C1 segment of cervical spinal cord (tissue), 14 donors: Measurements from ENCODE around the gene SYPL2.

Experiments used
- DNase-seq, 14 donors: peaks; one replicate each; lab custom pipeline; 2025; lab: John Stamatoyannopoulos, UW

The SYPL2 gene

DNA sequence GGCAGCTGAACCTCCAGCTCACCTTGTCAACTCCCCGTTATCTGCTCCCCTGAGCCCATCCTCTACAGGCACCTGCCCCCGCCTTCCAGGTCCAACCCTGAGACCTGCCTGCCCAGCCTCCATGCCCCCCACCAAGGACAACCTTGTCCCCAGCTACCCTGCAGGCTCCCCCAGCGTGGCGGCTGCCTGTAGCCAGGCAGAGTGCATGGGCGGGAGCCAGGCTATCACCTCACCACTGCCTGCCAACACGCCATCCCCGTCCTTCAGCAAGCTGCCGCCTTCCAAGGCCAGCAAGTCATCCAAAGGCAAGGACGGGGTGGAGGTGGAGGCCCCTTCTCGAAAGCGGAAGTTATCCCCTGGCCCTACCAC lies 24.6 kb downstream of the SYPL2 start:
- peak in 1 of 14 donors; percentile 53 for DNase-seq

DNA sequence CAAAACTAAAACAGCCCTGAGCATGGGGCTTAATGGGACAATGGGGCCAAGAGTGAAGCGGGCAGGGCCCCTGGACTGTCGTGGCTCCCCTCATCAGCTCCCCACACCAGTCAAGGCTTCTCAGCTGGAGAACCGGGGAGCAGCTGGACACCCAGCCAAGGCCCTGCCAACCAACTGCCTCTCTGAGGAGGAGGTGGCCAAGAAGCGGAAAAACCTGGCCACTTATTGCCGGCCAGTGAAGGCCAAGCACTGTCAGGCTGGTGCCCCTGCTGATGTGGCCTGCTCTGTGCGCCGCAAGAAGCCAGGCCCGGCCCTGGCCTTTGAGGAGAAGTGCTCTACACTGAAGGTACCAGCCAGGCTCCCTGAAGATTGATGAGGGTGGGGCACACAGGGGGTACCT lies 25.0 kb downstream of the SYPL2 start:
- DNase-seq: peak in 1 of 14 donors; percentile 49

DNA sequence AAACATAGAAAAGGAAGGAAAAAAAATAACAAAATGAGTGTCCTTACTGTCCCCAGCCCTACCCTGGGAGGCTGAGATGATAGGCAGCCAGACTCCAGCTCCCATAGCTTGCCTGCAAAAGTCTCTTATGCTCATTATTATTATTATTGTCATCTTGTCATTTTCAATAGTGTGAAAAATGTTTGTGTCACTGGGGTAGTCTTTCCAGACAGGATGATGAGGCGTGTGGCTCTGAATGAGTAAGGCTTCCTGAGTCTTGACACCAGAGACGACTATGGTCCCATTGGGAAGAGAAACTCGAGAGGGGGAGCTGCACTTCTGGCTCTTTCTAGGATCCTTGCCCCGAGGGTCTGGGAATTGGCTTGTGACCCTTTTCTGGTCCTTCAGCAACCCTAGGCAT lies 26.4 kb downstream of the SYPL2 start:
- DNase-seq: no peak

DNA sequence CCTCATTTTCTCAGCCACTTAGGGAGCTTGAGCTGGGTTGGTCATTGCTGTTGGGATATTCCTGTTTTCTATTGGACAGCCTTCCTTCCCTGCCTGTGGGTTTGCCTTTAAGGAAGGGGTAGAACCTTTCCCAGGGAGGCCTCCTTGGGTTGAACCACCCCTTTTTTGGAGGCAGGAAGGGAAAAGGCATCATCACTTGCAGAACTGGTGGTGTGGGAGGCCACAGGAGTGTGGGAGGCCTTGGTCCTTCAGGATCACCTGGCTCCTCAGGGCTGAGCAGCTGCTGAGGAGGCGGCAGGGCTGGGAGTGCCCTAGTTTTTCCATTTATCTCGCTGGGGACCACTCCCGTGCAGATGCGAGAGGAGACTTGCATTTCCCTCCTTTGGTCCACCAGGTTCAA lies 26.9 kb downstream of the SYPL2 start:
- peak in 1 of 14 donors; percentile 40 for DNase-seq

DNA sequence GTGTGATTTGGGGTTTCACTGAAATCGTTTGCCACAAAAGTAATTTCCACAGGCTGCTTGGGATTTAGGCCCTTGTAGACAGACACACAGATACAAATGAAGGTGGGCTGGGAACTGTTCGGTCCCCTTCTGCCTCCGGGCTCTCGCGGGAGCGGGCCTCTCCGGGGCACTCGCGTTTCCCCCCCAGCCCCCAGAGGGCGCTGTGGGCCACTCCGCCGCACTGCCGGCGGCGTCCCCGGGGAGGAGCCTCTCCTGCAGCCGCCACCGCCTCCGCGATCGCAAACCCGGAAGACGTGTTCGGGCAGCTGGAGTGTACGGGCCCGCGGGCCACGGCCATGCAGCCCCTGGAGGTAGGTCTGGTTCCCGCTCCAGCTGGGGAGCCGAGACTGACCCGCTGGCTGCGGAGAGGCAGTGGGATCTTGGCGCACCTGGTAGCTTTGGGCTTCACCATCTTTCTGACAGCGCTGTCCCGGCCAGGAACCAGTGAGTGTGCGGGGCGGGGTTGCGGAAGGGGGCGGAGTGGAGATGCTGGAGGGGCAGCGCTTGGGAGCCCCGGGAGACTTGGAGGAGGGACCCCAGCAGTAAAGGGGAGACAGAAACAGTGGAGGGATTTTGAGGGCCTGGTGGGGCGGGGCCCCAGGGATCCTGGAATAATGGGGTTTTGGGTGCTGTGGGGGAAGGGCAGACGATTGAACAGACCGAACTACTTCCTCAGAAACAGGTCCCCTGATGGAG lies 27.6 kb downstream of the SYPL2 start, which contains the start of gene CYB561D1:
Gene CYB561D1 (plus strand): TSS at position 290 of the 735 bp plus-strand sequence. CDS start 46 bp downstream, at position 336.
- peak; percentile 56 to 87 (median 75) for DNase-seq

DNA sequence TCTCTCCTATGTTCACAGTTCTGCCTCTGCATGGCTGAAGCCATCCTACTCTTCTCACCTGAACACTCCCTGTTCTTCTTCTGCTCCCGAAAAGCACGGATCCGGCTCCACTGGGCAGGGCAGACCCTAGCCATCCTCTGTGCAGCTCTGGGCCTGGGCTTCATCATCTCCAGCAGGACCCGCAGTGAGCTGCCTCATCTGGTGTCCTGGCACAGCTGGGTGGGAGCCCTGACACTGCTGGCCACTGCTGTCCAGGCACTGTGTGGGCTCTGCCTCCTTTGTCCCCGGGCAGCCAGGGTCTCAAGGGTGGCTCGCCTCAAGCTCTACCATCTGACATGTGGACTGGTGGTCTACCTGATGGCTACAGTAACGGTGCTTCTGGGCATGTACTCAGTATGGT lies 29.4 kb downstream of the SYPL2 start:
- no peak for DNase-seq

DNA sequence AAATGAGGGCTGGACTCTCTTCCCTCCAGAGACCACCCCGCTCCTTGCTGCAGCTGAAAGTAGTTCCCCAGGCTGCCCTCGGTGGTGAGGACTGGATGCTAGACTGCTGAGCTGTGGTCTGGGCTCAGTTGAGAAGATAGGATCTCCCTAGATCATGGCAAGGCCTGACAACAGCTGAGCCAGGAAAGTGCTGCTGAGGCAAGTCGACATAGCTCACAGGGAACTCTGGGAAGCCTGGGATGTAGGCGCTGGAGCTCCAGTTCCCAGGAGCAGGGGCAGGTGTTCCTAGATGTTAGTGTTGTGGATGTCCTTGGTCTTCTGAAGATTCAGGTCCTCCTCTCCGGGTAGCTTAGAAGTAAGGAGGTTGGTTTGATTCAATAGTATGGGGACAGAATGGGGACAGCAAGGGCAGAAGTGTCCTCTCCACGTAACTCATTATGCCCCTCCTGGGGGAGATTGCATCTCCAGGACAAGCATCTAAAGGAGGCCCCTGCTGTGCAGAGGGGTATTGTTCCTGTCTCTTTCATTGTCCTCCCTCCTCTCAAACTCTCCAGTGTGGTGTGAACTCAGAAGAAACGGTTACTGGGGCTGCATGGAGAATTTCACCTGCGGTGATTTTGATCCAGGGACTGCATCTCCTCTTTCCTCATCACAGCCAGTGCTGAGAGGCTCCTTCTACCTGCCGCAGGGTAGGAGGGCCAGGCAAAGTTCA lies 31.3 kb downstream of the SYPL2 start:
- DNase-seq: peak in 1 of 14 donors; percentile 21

DNA sequence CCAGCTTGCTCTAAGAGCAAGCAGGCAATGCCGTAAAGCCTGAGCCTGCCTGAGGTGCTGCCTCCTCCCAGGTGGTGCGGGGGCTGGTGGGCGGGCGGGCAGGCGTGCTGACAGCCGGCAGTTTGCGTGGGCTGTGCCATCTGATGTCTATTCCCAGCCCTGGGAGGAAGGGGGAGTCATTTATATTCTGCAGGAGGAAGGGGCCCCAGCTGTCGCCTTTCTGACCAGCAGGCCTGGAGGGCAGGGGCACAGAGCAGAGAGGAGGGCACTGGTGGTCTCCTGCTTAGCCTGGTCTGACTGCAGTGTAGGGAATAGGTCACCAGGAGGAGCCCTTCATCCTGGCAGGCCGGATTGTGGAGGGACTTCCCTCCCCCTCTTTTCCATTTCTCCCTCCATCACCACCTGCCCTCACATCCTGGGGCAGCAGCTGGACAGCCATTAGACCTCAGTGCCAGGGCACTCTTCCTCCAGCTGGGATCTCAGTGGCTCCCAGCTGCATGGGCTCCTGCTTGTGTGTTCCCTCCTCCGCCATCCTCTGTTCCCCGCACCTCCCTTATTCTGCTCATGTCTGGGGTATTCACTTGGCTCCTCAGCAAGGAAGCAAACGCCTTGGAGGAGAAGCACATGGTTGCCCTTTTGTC lies 31.9 kb downstream of the SYPL2 start:
- peak in 2 of 14 donors; percentile 25 to 80 for DNase-seq

DNA sequence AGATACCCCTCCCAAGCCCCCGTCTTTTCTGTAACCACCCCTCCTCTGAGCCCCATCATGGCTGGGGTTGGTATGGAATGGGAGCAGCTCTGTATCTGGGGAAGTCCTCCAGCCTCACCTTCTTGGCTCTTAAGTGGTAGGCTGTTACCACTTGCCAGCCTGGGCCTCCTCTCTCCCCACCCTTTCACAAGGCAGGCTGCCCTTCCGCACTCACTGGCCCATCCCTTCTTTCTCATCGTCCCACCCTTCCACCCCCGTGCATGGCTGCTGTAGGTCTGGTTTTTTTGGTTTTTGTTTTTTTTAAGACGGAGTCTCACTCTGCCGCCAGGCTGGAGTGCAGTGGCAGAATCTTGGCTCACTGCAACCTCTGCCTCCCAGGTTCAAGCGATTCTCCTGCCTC lies 32.7 kb downstream of the SYPL2 start:
- peak in 1 of 14 donors; percentile 11 for DNase-seq

DNA sequence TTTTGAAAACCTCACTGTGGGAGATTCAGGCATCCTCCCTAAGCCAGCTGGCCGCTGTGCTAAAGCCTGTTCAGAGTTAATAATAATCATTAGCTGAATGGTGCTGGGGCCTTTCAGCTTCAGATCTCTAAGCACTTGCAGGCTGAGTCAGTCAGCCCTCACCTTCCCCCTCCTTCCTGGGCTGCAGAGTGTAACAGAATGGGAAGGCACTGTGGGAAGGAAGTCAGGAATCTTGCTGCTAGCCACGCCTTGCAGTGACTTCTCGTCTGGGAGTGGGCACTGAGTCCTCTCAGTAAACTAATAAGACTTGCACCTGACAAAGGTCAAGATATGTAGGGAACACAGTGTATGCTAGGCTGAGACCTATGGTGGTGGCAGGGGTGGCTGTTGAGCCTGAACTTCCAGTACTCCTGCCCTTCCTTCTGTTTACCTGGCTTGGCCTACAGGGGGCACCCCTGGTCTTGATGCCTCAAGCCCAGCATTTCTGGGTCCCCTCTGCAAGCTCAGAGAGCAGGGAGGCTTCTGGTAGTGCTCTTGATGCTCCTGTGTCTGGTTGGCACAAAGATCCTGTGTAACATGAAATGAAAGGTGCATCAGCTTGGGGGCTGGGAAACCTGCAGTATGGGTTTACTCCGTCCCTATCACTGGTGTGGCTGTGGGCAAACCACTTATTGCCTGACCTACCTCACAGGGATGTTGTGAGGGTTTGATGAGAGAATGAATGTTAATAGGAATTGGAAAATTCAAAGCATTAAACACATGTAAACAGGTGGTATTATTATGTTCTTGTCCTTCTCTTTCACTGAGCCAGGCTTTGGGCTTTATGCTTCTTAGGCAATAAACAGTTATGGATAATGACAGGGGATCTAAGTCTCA lies 33.6 kb downstream of the SYPL2 start:
- DNase-seq: peak in 2 of 14 donors; percentile 25 to 50

DNA sequence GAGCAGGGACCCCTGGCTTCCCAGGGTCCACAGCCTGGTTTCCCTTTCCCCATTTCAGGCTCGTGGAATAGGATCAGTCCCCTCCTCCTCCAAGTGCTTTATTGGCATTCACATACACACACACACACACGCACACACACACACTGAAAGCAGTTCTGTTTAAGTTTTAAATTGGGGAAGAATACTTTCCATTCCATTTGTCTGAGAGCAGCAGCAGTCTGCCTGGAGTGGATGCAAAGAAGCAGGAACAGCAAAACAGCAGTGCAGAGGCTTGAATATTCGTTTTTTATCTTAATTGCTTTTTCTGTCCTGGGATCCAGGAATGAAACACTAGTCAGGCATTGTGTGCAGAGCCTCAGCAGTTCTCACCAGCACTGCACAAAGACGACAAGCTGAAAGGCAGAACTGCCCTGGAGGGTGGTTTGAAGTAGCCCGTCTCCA lies 34.6 kb downstream of the SYPL2 start:
- peak in 1 of 14 donors; percentile 31 for DNase-seq

DNA sequence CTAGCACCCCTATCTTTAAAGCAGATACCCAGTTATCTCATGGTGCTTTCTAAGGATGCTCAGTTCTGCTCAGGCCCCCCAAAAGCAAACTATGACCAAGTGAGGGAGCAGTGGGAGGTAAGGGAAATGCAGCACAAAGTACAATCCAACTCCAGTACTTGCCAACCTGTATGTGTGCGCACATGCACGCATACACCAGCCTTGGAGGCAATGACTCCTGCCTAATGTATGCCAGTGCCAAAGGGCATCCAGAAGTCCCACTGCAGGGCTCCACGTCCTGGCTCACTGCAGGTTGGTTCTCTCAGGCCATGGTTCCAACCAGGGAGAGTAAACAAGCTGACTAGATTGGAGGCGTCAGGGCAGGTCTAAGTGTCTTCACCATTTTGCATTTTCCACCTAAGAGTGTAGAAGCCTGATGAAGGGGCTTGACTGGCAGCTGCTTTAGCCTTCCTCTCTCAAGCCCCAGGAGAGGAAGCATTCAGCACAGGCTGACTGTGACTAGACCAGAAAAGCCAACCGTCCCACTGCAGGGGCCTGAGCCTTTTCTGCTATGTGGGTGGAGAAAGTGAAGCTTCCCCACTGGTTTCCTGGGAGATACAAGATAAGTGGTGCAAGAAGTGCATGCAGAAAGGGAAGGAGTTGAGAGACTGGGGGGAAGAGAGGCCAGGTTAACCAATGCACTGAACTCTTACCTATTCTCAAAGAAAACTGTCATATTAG lies 35.5 kb downstream of the SYPL2 start:
- no peak for DNase-seq

DNA sequence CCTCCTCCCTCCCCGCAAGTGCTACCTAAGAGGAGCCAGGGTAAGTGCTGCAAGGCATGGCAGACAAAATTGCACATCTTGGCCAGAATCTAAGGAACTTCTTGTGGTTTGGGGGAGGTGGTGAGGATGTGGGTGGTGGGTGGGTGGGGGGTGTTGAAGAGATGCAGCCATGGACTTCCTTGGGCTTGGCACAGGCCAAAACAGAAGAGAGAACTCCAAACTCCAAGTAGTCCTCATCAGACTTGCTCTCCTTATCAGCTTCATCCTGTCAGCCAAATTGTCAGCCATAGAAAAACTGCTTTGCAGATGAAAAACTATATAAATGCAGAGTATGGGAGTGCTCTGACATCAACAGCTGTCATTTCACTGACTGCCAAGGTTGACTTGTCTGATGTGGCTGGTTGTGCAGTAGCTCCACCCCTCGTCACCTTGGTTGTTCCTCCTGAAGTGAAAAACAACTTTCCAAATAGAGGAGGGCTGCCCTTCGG lies 36.1 kb downstream of the SYPL2 start:
- DNase-seq: no peak

DNA sequence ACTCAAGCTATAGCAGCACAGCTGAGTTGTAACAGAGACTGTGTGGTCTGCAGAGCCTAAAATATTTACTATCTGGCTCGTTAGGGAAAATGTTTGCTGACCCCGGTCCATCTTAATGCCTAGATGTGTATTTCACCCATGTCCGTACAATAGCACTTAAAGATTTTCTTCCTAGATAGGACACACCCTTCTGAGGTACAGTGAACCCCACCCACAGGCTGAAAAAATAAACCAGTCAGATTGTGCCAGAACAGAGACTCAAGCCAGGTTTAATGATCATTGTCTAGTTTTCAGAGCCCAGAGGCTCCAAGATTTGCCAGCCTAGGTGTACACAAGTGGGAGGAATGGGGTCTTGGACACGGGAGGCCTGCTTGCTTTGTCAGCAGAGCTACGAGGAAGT lies 37.6 kb downstream of the SYPL2 start:
- DNase-seq: no peak

DNA sequence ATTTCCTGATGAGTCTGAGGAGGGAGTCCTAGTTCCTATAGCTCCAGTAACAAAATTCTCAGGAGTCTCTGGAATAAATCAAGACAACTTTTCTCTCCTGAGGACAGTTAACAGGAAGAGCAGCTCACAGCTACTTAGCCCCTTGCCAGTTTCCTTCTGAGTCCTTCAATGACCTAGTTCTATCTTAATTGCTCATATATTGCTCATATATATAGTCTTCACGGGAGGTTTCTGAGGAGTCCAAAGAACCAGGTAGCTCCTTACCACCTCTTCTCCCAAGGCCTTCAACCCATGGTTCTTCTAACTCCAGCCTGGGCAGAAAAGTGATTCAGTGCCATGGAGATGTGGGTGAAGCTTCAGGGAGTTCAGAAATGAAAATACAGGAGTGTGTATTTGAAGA lies 38.6 kb downstream of the SYPL2 start:
- no peak for DNase-seq

DNA sequence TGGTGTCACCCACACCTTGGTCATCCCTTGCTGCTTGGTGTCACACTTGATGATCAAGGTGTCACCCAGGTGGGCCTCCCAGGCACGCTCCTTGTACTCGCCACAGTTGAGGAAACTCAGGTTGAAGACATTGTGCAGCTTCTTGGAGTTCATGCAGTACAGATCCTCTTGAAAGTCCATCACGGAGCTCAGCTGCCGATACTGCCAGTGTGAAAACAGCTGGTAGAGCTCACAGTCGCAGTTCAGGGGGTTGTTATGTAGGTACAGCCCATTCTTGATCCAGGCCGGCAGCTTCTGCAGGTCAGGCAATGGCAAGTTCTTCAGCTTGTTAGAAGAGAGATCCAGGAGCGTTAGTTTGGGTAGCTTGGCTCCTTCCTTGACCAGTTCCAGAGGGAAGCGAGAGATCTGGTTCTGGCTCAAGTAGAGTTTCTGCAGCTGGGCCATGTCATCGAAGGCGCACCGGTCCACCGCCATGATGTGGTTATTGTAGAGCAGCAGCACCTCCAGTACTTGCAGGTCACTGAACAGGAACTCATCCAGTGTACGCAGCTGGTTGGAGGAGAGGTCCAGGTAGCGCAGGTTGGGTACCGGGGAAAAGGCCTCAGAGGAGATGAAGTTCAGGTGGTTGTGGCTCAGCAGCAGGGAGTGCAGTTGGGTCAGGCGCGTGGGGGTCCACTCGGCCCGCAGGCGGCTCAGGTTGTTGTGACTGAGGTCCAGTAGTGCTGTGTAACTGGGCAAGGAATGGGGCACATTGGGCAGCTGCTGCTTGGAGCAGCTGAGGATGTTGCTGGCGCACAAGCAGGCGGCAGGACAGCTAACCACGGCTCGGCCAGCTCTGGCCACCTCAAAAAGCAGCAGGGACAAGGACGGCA lies 41.9 kb downstream of the SYPL2 start:
- no peak for DNase-seq

DNA sequence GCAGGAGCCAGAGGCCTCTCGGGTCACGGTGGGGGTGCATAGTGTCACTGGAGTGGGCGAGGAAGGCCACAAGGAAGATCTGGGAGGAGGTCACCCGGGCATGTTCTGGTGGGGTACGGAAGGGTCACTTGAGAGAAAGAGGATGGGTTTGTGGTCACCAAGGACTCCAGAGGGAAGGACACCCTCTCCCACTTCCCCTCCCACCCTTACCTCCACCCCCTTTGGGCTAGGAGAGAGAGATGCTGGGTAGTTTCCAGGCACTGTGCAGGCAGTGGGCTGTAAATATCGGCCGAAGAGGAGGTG lies 42.5 kb downstream of the SYPL2 start:
- no peak for DNase-seq

DNA sequence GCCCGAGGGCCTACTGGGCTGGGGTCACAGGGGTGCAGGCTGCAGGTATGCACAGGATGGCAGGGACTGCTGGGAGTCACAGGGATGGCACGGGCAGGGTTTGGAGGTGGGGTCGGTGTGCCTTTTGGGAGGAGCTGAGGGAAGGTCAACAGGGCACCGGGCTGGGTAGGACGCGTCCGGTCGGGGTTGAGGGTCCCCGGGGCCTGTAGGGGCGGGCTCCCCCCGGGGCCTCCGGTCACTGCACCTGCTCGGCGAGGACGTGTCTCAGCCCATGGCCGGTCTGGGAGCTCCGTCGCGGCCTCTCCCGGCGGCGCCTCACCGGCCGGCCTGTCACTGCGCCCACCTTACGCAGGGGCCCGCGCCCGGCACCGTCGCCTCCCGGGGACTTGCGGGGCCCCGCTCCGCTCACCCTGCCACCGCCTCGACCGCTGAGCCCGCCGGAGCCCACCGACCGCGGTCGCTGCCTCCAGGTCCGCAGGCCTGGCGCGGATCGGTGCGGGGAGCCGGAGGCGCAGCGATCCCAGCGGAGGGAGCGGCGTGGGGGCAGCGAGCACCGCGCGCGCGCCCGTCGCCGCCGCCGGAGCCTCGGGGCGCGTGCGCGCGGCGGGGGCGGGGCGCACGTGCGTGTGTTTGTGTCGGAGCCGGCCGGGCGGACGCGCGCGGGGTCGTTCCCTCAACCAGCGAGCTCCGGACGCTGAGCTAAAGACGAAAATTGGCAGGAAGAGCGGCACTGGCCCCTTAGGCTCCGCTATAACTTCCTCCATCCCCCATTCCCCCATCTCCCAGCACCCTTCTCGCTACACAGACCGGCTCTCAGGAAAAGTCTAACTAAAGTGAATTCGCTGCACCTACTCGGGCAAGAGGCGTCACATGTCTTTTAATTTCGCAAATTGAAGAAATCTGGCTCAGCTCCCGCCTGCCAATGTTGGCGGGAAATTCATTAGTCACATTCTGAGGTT lies 43.1 kb downstream of the SYPL2 start, which contains the start of gene AMIGO1:
Gene AMIGO1 (minus strand): TSS at position 552 of the 959 bp plus-strand sequence. CDS start 815 bp downstream, outside the sequence.
- DNase-seq: peak in 3 of 14 donors; percentile 30 to 51 (median 48)
